Upper lobe of left lung (tissue), 6 donors: ENCODE results near the gene RNF180. TPM values are rescaled to one million over a fixed set of nuclear protein-coding genes. Genes with fewer than 3 reads are reported as not detected.

Experiments
- ATAC-seq, 2 donors: fragments of 200-7000 bp; cut with Tn5 transposase; one replicate each; pipeline ENCODE4 v1.9.1; 2022; ENCODE audit warnings: mild to moderate bottlenecking in 2 of 2, moderate library complexity in 2 of 2; ENCODE audit not compliant: low FRiP score in 2 of 2
- DNase-seq, 2 donors: peaks; one replicate each; pipeline ENCODE4 v3.0.0-alpha.2; 2019 to 2020
- H3K27ac ChIP-seq, 4 donors: fragments of 200-600 bp; sonication (generic); one replicate each; pipeline ENCODE4 v1.5.1; 2016 to 2019
- H3K27me3 ChIP-seq, 4 donors: fragments of 200-600 bp; sonication (generic); one replicate each; pipeline ENCODE4 v1.5.1; 2017 to 2019
- H3K36me3 ChIP-seq, 4 donors: fragments of 200-600 bp; sonication (generic); one replicate each; pipeline ENCODE4 v1.5.1; 2016 to 2019
- H3K4me1 ChIP-seq, 4 donors: fragments of 200-600 bp; sonication (generic); one replicate each; pipeline ENCODE4 v1.5.1; 2018 to 2019
- H3K4me3 ChIP-seq, 4 donors: fragments of 200-600 bp; sonication (generic); one replicate each; pipeline ENCODE4 v1.5.1; 2017 to 2019; ENCODE audit warnings: mild to moderate bottlenecking in 2 of 4, moderate library complexity in 1 of 4
- H3K9me3 ChIP-seq, 4 donors: fragments of 200-600 bp; sonication (generic); one replicate each; pipeline ENCODE4 v1.5.1; 2018 to 2019
- CTCF ChIP-seq, 6 experiments: fragments of 450-650 bp in 4 of 6; fragments of 200-600 bp in 2 of 6; sonication (generic) in 2 of 6; IDR thresholded peaks; one replicate each; pipeline ENCODE4 v1.5.1; 2016 to 2019; ENCODE audit warnings: antibody characterized with exemption in 6 of 6
- EP300 ChIP-seq, 4 donors: sonication (generic); formaldehyde crosslinking; IDR thresholded peaks; one replicate each; pipeline ENCODE4 v1.5.1; 2017; ENCODE audit warnings: antibody characterized with exemption in 4 of 4, control low read depth in 2 of 4
- POLR2A ChIP-seq, 4 donors: fragments of 450-650 bp; IDR thresholded peaks; one replicate each; pipeline ENCODE4 v1.5.1; 2016 to 2017; ENCODE audit warnings: antibody characterized with exemption in 4 of 4, mild to moderate bottlenecking in 2 of 4
- POLR2AphosphoS5 ChIP-seq, 2 donors: sonication (generic); formaldehyde crosslinking; IDR thresholded peaks; one replicate each; pipeline ENCODE4 v1.5.1; 2017; ENCODE audit warnings: antibody characterized with exemption in 2 of 2
- WGBS, 2 donors: methylation state at CpG; one replicate each; pipeline ENCODE4 v1.1.5; 2017 to 2018; 5-methylcytosine and 5-hydroxymethylcytosine counted together
- total RNA-seq, 6 donors: library from RNA; depleted of rRNA in 4 of 6; stranded (reverse); fragments of >200 nt in 4 of 6; gene quantifications; one replicate each; pipeline versions ENCODE4 v1.1.0 to v1.2.1, GENCODE V29; 2016 to 2021
- donor health status: DM: no; HTN: no; CAD: no; lungs with moderate emphysema.
- donor health status: DM: no; HTN: yes; CAD: no; lungs with severe emphysema.

Gene RNF180
- total RNA-seq, 6 donors from 2014 or later: 5.0 to 17.4 (median 9.7) TPM

GRCh38 chr5:64340293-64340692, 174.7 kb downstream of the RNF180 start:
- H3K27me3 ChIP-seq: no peaks in the 10 kb centered on the region
- no peaks in the 10 kb centered on the region for H3K9me3 ChIP-seq
- TF ChIP-seq POLR2A (IDR thresholded peaks at IDR 0.05): no peak
- no peak for TF ChIP-seq POLR2AphosphoS5 (IDR thresholded peaks at IDR 0.05)
- no peak for TF ChIP-seq EP300 (IDR thresholded peaks at IDR 0.05)
- TF ChIP-seq CTCF (IDR thresholded peaks at IDR 0.05): no peak
- H3K27ac ChIP-seq: no peak overlapping the region
- H3K36me3 ChIP-seq: no peaks in the 10 kb centered on the region
- DNase-seq: no peak
- 76 to 86% methylated on average over 1 of the region's 1 CpG for WGBS, 2 donors
- H3K4me3 ChIP-seq: no peak overlapping the region
- no peak for ATAC-seq
- H3K4me1 ChIP-seq: no peaks in the 10 kb centered on the region

GRCh38 chr5:64341340-64341739, 175.7 kb downstream of the RNF180 start:
- DNase-seq (no peak), ATAC-seq (no peak)
- H3K36me3 ChIP-seq: no peaks in the 10 kb centered on the region
- H3K27me3 ChIP-seq: no peaks in the 10 kb centered on the region
- H3K4me3 ChIP-seq: no peak overlapping the region
- 100% methylated on average over 1 of the region's 1 CpG for WGBS, 2 donors
- no peak overlapping the region for H3K27ac ChIP-seq
- no peaks in the 10 kb centered on the region for H3K4me1 ChIP-seq
- H3K9me3 ChIP-seq: no peaks in the 10 kb centered on the region
- TF ChIP-seq EP300 (IDR thresholded peaks at IDR 0.05): no peak
- TF ChIP-seq CTCF (IDR thresholded peaks at IDR 0.05): no peak
- TF ChIP-seq POLR2AphosphoS5 (IDR thresholded peaks at IDR 0.05): no peak

- H3K27ac ChIP-seq: no peak overlapping the region
- no peaks in the 10 kb centered on the region for H3K9me3 ChIP-seq
- no peak for TF ChIP-seq POLR2AphosphoS5 (IDR thresholded peaks at IDR 0.05)
- no peak for TF ChIP-seq CTCF (IDR thresholded peaks at IDR 0.05)
- TF ChIP-seq POLR2A (IDR thresholded peaks at IDR 0.05): no peak
- TF ChIP-seq EP300 (IDR thresholded peaks at IDR 0.05): no peak
- ATAC-seq (no peak), DNase-seq (no peak)
- no peak overlapping the region for H3K4me3 ChIP-seq
- H3K27me3 ChIP-seq: no peaks in the 10 kb centered on the region
- H3K4me1 ChIP-seq: no peaks in the 10 kb centered on the region
- H3K36me3 ChIP-seq: no peaks in the 10 kb centered on the region
- WGBS, 2 donors: 78 to 81% methylated on average over 1 of the region's 1 CpG
Measured at GRCh38 chr5:64344501-64344900, 178.9 kb downstream of the RNF180 start.

GRCh38 chr5:64347309-64347708, 181.7 kb downstream of the RNF180 start:
- H3K4me1 ChIP-seq: no peaks in the 10 kb centered on the region
- no peak for TF ChIP-seq POLR2A (IDR thresholded peaks at IDR 0.05)
- no peak for TF ChIP-seq EP300 (IDR thresholded peaks at IDR 0.05)
- TF ChIP-seq POLR2AphosphoS5 (IDR thresholded peaks at IDR 0.05): no peak
- no peak for TF ChIP-seq CTCF (IDR thresholded peaks at IDR 0.05)
- no peak overlapping the region for H3K27ac ChIP-seq
- no peaks in the 10 kb centered on the region for H3K36me3 ChIP-seq
- no peaks in the 10 kb centered on the region for H3K27me3 ChIP-seq
- H3K9me3 ChIP-seq: no peaks in the 10 kb centered on the region
- ATAC-seq: no peak
- no peak for DNase-seq
- no peak overlapping the region for H3K4me3 ChIP-seq

- no peak for DNase-seq
- Histone ChIP-seq H3K27me3 (no peaks in the 10 kb centered on the region), H3K27ac (no peak overlapping the region), H3K36me3 (no peaks in the 10 kb centered on the region), H3K4me3 (no peak overlapping the region), H3K9me3 (peaks cover 0 to 12% (median 7%) of the 10 kb centered on the region in 4 donors), H3K4me1 (no peaks in the 10 kb centered on the region)
- 69 to 72% methylated on average over 3 of the region's 3 CpGs for WGBS, 2 donors
- ATAC-seq: no peak
- TF ChIP-seq EP300 (IDR thresholded peaks at IDR 0.05) (no peak), POLR2AphosphoS5 (IDR thresholded peaks at IDR 0.05) (no peak), POLR2A (IDR thresholded peaks at IDR 0.05) (no peak), CTCF (IDR thresholded peaks at IDR 0.05) (no peak)
Measured at GRCh38 chr5:64364426-64364825, 198.8 kb downstream of the RNF180 start.
